SK-N-MC (cell line): ENCODE results near the gene WWC1.

Experiments
- EZH2 ChIP-seq: fragments of 200-600 bp; sonication (generic); IDR thresholded peaks from one replicate; pipeline ENCODE4 v1.6.1; 2017; ENCODE audit warnings: antibody characterized with exemption
- POLR2AphosphoS5 ChIP-seq: IDR thresholded peaks from 2 replicates; pipeline ENCODE4 v1.6.1; 2012; ENCODE audit warnings: mild to moderate bottlenecking, low read depth, low read length, borderline replicate concordance

- TF ChIP-seq POLR2AphosphoS5 (no peak), EZH2 (no peak)
Measured at GRCh38 chr5:168390491-168390890, 99.0 kb downstream of the WWC1 start.
